GM21526 (cell line): ENCODE data around the gene STAT5B.

ENCODE experiments used
- ATAC-seq: cut with Tn5 transposase; IDR thresholded peaks from one replicate; pipeline ENCODE4 v1.9.1; 2021; ENCODE audit warnings: moderate library complexity; ENCODE audit not compliant: unreplicated experiment, low FRiP score

STAT5B gene

DNA sequence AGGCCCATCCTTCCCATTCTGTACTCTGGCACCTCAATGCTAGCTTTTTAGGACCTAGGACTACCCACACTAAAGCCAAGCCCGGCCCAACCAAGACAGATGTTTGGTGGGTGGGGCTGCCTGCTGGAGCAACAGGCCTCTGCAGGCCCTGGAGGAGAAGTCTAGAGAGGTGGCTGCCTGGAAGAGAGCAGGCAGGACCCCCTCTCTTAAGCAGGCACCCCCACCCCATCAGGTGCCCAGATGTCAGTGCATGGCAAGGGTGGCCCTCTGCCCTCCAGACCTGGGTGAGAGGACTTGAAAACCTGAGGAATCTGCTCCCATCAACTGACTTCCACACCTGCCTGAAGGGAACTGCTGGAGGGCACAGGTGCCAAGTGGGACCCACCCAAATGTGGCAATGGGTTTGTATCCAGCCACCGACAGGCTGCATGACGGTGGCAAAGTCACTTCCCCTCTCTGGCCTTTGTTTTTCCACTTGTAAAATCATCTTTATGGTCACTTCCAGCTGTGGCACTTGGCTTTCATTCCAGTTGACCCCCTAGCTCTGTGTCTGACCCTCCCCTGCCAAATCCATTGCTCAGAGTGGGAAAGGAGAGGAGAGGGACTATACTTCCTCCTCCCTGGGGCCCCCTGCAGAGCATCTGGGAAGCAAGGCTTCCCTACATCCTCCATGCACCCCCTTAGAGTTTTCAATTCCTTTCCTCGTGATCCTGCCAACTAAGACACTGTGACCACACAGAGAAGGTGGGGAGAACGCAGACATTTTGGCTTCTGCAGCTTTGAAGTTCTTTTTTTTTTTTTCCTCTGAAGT, 10.4 kb upstream of the STAT5B start:
- ATAC-seq: no peak

- ATAC-seq: no peak
Observed at GRCh38 chr17:42285346-42286050, 9.3 kb upstream of the STAT5B start.

- ATAC-seq: no peak
Observed at GRCh38 chr17:42284566-42284965, 8.4 kb upstream of the STAT5B start.

- ATAC-seq: no peak
Observed at GRCh38 chr17:42284024-42284369, 7.8 kb upstream of the STAT5B start.

DNA sequence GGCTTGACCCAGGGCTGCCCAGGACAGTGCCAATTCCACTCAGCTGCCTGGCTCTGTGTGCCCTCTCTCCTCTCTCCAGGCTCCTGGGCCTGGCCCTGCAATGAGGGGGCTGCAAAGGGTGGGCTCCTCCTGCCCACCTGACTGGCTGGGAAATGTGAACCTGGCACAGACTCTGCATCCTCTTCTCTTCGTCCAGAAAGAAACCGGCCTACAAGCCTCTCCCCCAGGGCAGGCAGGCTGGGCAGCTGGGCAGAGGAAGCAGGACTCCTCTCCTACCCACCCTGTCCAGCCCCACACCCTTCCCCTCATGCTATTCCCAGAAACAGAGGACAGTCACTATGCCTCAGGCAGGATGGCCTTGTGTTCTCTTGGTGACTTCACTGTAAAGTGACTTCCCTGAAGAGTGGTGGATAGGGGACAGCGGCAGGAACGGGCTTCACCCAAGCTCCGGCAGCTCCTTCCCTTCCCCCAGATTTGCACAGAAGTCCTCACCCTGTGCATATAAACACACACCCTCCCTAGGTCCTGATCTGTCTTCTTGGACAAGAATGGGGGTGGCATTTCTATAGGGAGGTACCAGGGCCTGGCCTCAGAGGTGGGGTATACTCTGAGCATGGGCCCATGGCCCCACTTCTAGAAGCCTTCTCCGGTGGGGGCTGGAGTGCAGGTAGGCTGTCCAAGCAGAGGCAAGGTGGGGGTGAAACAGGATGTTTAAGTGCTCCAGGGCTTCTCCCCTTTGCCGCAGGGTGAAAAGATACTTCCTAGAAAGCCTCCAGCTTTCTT, 7.2 kb upstream of the STAT5B start:
- ATAC-seq: no peak

GRCh38 chr17:42282478-42283080, 6.4 kb upstream of the STAT5B start:
- no peak for ATAC-seq

DNA sequence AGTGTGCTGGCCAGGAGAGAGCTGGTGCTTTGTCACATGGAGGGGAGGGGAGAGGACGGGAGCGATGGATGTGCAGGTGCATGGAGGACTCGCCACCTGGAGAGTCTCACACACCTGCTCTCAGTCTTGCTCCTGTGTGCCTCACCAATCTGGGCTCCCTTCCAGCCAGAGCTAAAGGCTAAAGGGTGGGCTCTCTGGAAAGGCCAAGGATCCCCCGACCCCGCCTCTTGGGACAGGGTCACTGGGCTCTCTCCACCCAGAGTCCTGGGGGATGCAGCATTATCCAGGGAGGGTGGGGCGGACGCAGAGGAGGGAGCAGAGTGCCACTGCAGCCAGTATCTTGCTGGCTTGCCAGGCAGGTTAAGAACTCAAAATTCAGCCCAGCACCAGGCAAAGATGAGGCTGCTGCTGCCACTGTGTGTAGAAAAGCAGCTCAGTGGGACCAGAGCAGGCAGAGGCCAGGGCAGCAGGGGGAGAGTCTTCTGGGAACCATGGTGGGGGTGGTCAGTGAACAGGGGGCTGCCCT, 5.4 kb upstream of the STAT5B start:
- ATAC-seq: no peak

DNA sequence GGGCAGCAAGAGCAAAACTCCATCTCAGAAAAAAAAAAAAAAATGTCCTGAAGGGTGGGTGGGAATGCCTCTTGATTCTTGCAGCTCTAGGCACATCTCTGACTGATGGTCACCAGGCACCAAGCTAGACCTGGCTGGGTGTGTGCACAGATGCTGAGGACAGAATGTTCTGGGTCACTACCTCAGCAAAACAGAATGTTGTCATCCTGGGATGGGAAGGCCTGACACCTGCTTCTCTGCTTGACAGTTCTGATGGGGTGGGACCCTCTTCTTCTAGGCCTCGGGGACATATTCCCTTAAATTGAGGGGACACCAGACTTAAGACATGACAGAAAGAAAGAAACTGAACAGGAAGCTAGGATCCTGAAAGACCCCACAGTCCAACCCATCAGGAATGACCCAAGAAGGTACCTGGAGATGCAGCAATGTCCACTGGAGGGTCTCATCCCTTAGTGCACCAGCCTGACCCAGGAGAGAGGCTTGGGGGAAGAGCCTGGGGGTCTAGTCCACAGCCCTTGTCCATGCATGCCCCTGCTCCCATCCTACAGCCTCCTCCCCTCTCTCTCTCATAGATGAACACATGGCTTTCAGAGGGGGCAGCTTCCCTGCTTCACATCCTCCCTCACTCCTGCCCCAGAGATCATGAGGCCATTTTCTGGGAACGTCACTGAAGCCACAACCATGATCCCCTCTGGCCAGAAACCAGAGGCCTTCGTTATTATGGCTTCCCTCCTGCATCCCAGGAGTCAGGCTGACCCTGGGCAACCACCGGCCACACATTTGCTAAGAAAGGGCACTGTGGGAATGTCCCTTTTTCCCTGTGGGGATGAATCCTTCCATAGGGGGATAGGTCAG, 3.8 kb upstream of the STAT5B start:
- ATAC-seq: no peak

- no peak for ATAC-seq
Observed at GRCh38 chr17:42277342-42277712, 1.1 kb upstream of the STAT5B start.

DNA sequence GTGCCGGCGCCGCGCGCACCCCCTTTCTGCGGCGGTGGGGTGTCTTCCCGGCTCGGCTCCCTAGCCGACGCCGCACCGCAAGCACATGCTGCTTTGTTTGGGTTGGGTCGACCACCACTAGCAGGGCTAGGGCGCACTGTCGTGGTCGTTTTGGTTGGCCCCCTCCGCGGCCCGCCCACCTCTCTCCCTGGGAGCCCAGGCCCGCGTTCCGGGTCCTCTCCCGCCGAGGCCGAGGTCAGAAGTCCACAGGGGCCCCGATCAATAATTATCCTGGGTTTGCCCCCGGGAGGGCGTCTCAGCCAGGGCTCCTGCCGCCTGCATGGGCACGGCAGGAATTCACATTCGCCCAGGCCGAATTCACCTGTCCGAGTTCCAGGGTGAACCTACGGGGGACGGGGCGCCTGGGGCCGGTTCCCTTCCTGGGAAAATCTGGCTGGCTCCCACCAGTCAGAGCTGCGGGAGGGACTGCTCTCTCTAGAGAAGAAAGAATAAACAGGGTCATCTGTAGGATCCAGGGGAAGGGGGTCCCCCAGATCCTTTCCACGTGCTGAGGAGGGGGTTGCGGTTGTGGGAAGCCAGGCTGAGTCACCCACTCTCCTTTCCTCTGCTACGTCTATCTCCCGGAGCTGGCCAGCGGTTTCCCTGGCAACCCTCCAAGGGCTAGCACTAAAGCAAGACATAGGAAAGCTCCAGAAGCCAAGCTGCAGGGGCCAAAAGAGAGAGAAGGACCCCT, 584 bp upstream of the STAT5B start:
- no peak for ATAC-seq

DNA sequence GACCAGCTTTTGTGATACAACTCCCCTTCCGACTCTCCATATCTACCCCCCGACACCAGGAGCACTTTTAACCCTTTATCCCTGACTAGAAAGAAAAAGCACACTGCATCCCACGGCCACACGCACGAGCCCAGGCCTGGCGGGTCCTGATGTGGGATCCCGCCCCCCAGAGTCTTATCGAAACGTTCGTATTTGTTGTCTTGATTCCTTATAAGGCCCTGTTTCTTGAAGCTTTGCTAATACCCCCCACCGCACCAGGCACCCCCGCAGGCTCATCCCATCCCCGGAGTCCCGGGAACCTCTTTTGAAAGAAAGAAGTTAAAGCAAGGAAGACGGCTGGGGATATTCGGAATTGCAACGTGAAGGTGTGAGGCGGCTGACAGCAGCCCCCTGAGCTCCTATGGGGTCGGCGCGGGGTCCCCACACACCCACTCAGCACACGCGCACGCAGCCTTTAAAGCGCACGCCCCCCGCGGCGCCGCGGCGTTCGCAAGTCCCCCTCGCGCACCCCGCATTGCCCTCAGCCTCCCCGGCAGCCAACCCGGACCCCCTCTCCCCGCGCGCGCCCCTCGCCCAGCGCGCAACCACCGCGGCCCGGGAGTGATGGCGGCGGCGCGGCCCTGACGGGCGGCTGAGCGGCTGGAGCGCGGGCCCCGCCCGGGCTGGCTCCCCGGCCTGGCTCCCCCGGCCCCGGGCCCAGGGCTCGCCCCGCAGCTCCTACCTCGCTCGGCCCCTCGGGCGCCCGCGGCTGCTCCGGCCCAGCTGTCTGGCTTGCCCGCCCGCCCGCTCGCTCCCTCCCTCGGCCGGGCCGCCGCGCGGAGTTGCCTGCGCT, 448 bp downstream of the STAT5B start:
- peak; percentile 30 for ATAC-seq

GRCh38 chr17:42274812-42275526, 1.2 kb downstream of the STAT5B start:
- ATAC-seq: no peak

- ATAC-seq: no peak
Observed at GRCh38 chr17:42274253-42274542, 2.0 kb downstream of the STAT5B start.

DNA sequence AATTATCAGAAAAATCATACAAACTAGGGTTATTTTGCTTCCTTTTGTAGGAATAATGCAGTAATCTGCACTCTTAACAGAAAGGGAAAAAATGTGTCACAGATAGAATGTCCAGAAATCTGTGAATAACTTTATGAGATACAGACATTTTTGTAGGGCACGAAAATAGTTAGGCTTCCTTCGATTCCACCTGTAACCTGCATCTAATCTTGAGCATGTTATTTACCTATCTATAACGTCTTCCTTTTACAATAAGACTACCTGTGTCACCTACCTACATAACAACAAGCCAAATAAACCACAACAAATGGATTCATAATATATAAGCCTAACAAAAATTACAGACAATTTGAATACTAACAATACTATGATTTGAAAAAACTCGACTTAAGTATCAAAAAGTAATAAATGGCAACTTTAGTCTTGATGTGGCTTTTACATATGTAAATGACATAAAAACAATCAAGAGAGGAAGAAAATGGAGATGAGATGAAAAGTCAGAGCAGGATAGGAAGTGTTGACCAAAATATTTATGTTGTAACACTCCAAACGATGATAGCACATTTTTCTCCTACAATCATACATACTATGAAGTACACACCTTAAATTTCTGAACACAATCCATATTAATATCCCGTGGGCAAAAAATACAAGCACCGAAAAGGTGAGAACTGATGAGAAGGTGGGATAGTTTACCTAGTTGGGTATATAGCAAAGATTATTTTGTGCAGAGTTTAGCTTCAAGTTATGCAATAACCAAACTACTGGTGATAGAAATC, 2.5 kb downstream of the STAT5B start:
- no peak for ATAC-seq

GRCh38 chr17:42272162-42272907, 3.9 kb downstream of the STAT5B start:
- ATAC-seq: no peak

- ATAC-seq: no peak
Observed at GRCh38 chr17:42271779-42272035, 4.5 kb downstream of the STAT5B start.
